ENCODE measurements around the gene DMXL2. TPM values are rescaled to one million over a fixed set of nuclear protein-coding genes. Genes with fewer than 3 reads are reported as not detected.

DMXL2 gene
- total and polyA plus RNA-seq, 2 experiments from 2014 or later = 3.6 to 17.6 TPM

DNA sequence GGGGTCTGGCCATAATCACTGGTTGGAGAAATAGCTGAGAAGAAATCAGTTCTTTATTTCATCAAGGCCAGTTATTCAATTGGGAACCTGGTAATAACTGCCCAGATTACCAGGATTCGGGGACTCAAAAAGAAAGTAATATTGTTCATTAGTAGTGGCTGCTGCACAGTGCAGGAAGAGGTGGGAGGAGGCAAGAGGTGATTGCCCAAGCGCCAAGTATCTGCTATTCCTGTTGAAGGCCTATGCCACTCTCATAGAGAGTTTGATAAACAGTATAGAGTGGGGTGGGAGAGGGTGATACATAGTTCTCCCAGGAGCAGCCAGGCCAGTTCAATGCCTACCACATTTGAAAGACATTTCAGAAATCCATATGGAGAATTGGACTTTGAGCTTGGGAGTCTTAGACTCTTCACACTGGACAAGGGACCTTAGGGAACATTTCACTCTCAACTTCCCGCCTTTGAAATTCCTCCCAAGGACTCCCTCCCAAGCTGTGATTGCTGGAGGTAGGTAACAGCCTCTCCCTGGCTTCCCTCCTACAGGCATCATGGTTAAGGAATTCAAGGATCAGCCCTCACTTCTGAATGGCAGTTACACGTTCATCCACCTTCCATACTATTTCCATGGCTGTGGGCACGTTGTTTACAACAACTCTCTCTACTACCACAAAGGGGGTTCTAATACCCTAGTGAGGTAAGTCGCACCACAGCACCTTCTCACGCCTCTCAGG is 221.4 kb downstream of the DMXL2 start:
- H3K9me3 ChIP-seq (ENCODE audit: low read depth) = no peaks in the 10 kb centered on the region
- no peak overlapping the region for H3K4me2 ChIP-seq (ENCODE audit: unreplicated experiment)
- in situ Hi-C loops (cut with MboI) = no loop called here
- H3K9me2 ChIP-seq (ENCODE audit: insufficient read depth) = no peaks in the 10 kb centered on the region
- no peaks in the 10 kb centered on the region for H3F3A ChIP-seq (ENCODE audit: insufficient read depth)
- no peaks in the 10 kb centered on the region for H3K27me3 ChIP-seq (replicated peaks; ENCODE audit: insufficient read depth)
- H3K36me3 ChIP-seq (ENCODE audit: low read depth) = no peaks in the 10 kb centered on the region
- H4K20me1 ChIP-seq (ENCODE audit: insufficient read depth) = no peaks in the 10 kb centered on the region
- 72 to 73% methylated on average over 7 of the region's 7 CpGs for WGBS, 2 experiments (ENCODE audit: low coverage in 1 of 2, low lambda C conversion rate in 2 of 2, missing lambda C conversion rate in 2 of 2)
- H3K79me2 ChIP-seq (ENCODE audit: insufficient read depth) = no peaks in the 10 kb centered on the region
- no peak overlapping the region for H3K4me3 ChIP-seq
- no peak overlapping the region for H3K9ac ChIP-seq
- no peak overlapping the region for H3K27ac ChIP-seq
- 0 out of 2 replicates have a peak overlapping the region, but pooled peaks have one; percentile 22 for H2AFZ ChIP-seq
- DNase-seq = no peak
- no peak for TF ChIP-seq EZH2 (IDR thresholded peaks at IDR 0.05; ENCODE audit: insufficient read depth, poor library complexity, severe bottlenecking)
- TF ChIP-seq EZH2phosphoT487 (IDR thresholded peaks at IDR 0.05; ENCODE audit: insufficient read depth, low read depth) = no peak
- no peaks in the 10 kb centered on the region for H3K4me1 ChIP-seq (ENCODE audit: insufficient read depth)

DNA sequence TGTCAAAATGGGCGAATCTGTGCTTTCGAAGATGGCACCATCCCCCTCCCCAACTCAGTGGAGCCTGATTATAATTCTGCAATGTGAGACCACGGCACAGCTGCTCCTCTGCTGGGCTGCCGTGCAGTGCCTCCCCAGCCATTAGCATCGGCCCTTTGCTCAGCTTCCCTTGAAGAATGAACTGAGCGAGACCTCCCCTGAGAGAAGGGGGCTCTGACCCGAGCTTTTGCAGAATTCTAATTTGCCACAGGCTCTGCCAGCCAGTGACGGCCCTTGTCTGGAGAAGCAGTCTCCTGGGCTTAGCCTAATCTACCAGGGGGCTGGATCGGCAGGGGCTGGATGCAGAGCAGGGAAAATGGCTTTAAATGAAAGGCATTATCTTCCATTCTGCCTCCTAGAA is 223.9 kb downstream of the DMXL2 start:
- H3K9me2 ChIP-seq (ENCODE audit: insufficient read depth) = no peaks in the 10 kb centered on the region
- H3K4me1 ChIP-seq (ENCODE audit: insufficient read depth) = no peaks in the 10 kb centered on the region
- H3K9me3 ChIP-seq (ENCODE audit: low read depth) = no peaks in the 10 kb centered on the region
- no peak overlapping the region for H3K27ac ChIP-seq
- no peaks in the 10 kb centered on the region for H3F3A ChIP-seq (ENCODE audit: insufficient read depth)
- H3K36me3 ChIP-seq (ENCODE audit: low read depth) = no peaks in the 10 kb centered on the region
- H3K27me3 ChIP-seq (replicated peaks; ENCODE audit: insufficient read depth) = no peaks in the 10 kb centered on the region
- no peak overlapping the region for H3K9ac ChIP-seq
- H3K4me2 ChIP-seq (ENCODE audit: unreplicated experiment) = no peak overlapping the region
- TF ChIP-seq EZH2phosphoT487 (IDR thresholded peaks at IDR 0.05; ENCODE audit: insufficient read depth, low read depth) (no peak), EZH2 (IDR thresholded peaks at IDR 0.05; ENCODE audit: insufficient read depth, poor library complexity, severe bottlenecking) (no peak)
- H3K79me2 ChIP-seq (ENCODE audit: insufficient read depth) = no peaks in the 10 kb centered on the region
- no peak overlapping the region for H3K4me3 ChIP-seq
- in situ Hi-C loops (cut with MboI) = loop anchor here (25.0 kb wide), 1 partner anchor 461 kb away; no protein-coding TSS in a partner anchor
- no peak for DNase-seq
- no peaks in the 10 kb centered on the region for H4K20me1 ChIP-seq (ENCODE audit: insufficient read depth)
- H2AFZ ChIP-seq = no peak overlapping the region
- WGBS, 2 experiments (ENCODE audit: low coverage in 1 of 2, low lambda C conversion rate in 2 of 2, missing lambda C conversion rate in 2 of 2) = 64 to 69% methylated on average over 9 of the region's 9 CpGs

Other genes starting within 250 kb of the DMXL2 start
- gene SCG3, start 58.7 kb upstream of the DMXL2 start, total RNA-seq (2014; rRNA removed; shearing (Covaris generic)) = not detected in 2 replicates
- gene SCG3, start 58.7 kb upstream of the DMXL2 start, polyA plus RNA-seq (2016; fragmentation: Nextera tagmentation; extraction: Ambion mirVana) = 0.20 TPM in 1 of 2 replicates, not detected in the other
- gene LYSMD2, start 114.9 kb upstream of the DMXL2 start, total RNA-seq (2014; rRNA removed; shearing (Covaris generic)) = 6.3 and 7.5 TPM in 2 replicates
- gene LYSMD2, start 114.9 kb upstream of the DMXL2 start, polyA plus RNA-seq (2016; fragmentation: Nextera tagmentation; extraction: Ambion mirVana) = 6.7 and 8.1 TPM in 2 replicates
- 5.9 and 7.8 TPM in 2 replicates for gene TMOD2, start 128.8 kb upstream of the DMXL2 start, total RNA-seq (2014; rRNA removed; shearing (Covaris generic))
- 4.1 and 4.6 TPM in 2 replicates for gene TMOD2, start 128.8 kb upstream of the DMXL2 start, polyA plus RNA-seq (2016; fragmentation: Nextera tagmentation; extraction: Ambion mirVana)
- gene TMOD3, start 206.9 kb upstream of the DMXL2 start, total RNA-seq (2014; rRNA removed; shearing (Covaris generic)) = 35.1 and 46.0 TPM in 2 replicates
- gene TMOD3, start 206.9 kb upstream of the DMXL2 start, polyA plus RNA-seq (2016; fragmentation: Nextera tagmentation; extraction: Ambion mirVana) = 47.2 and 47.7 TPM in 2 replicates